WTC11 (cell line): ENCODE results near the gene NEURL4. TPM values are rescaled to one million over a fixed set of nuclear protein-coding genes. Genes with fewer than 3 reads are reported as not detected.
A peak's percentile ranks its signal among the peaks of the same experiment; 100 is the strongest.

Source experiments
- ATAC-seq: fragments of 200-7000 bp; cut with Tn5 transposase; 2 replicates; pipeline ENCODE4 v1.10.0; 2021; ENCODE audit warnings: mild to moderate bottlenecking, moderate library complexity
- CTCF ChIA-PET: fragments of 300-600 bp; sonication (Branson Sonifier 250); formaldehyde crosslinking; loops from one replicate; lab custom pipeline; 2021; ENCODE audit warnings: antibody characterized with exemption; lab: Charles Lee
- POLR2A ChIA-PET: fragments of 350-600 bp; sonication (Branson Sonifier 250); formaldehyde crosslinking; loops from one replicate; lab custom pipeline; 2021; ENCODE audit warnings: antibody characterized with exemption; lab: Charles Lee
- DNase-seq: peaks from one replicate; pipeline ENCODE4 v3.0.0; 2021; ENCODE audit warnings: low spot score
- H3K27ac Mint-ChIP-seq: 2 replicates; pipeline ENCODE4 v1.8.0; 2021; ENCODE audit warnings: mixed read lengths
- H3K27me3 Mint-ChIP-seq: 2 replicates; pipeline ENCODE4 v1.8.0; 2021; ENCODE audit warnings: low read depth, mild to moderate bottlenecking, moderate library complexity, mixed read lengths
- H3K36me3 Mint-ChIP-seq: 2 replicates; pipeline ENCODE4 v1.8.0; 2021; ENCODE audit warnings: mixed read lengths
- H3K4me1 Mint-ChIP-seq: 2 replicates; pipeline ENCODE4 v1.8.0; 2022; ENCODE audit warnings: mixed read lengths
- H3K4me3 Mint-ChIP-seq: 2 replicates; pipeline ENCODE4 v1.8.0; 2021; ENCODE audit warnings: mild to moderate bottlenecking, moderate library complexity, mixed read lengths
- H3K9me3 Mint-ChIP-seq: 2 replicates; pipeline ENCODE4 v1.8.0; 2021; ENCODE audit warnings: mixed read lengths
- ATF1 ChIP-seq: sonication (generic); formaldehyde crosslinking; IDR thresholded peaks from 2 replicates; pipeline ENCODE4 v1.8.1; 2023; ENCODE audit warnings: mild to moderate bottlenecking, moderate library complexity, missing genetic modification reagents
- ATF3 ChIP-seq: sonication (generic); formaldehyde crosslinking; conservative IDR thresholded peaks from 2 replicates; pipeline ENCODE4 v1.8.1; 2022; ENCODE audit warnings: mild to moderate bottlenecking, missing genetic modification reagents
- CBFB ChIP-seq: sonication (generic); formaldehyde crosslinking; IDR thresholded peaks from 2 replicates; pipeline ENCODE4 v1.8.1; 2022; ENCODE audit warnings: mild to moderate bottlenecking, low read depth, missing genetic modification reagents
- CREB1 ChIP-seq: sonication (generic); formaldehyde crosslinking; IDR thresholded peaks from 2 replicates; pipeline ENCODE4 v1.8.0; 2023; ENCODE audit warnings: mild to moderate bottlenecking, missing genetic modification reagents
- EMX1 ChIP-seq: fragments of 250-450 bp; sonication (Bioruptor Pico); IDR thresholded peaks from 2 replicates; pipeline ENCODE4 v1.8.0; 2021; ENCODE audit warnings: mild to moderate bottlenecking
- ERG ChIP-seq: fragments of 250-450 bp; sonication (Bioruptor Pico); IDR thresholded peaks from 2 replicates; pipeline ENCODE4 v1.8.0; 2021; ENCODE audit warnings: mild to moderate bottlenecking
- FOXP1 ChIP-seq: sonication (generic); formaldehyde crosslinking; IDR thresholded peaks from 2 replicates; pipeline ENCODE4 v1.8.0; 2022; ENCODE audit warnings: missing genetic modification reagents, mild to moderate bottlenecking, moderate library complexity, borderline replicate concordance
- FOXP4 ChIP-seq: sonication (generic); formaldehyde crosslinking; IDR thresholded peaks from 2 replicates; pipeline ENCODE4 v1.8.0; 2022; ENCODE audit warnings: mild to moderate bottlenecking, missing genetic modification reagents
- GRHL2 ChIP-seq: fragments of 250-450 bp; sonication (Bioruptor Pico); IDR thresholded peaks from 2 replicates; pipeline ENCODE4 v1.8.0; 2022; ENCODE audit warnings: mild to moderate bottlenecking, moderate library complexity; ENCODE audit not compliant: insufficient replicate concordance, severe bottlenecking
- IRF2 ChIP-seq: sonication (generic); formaldehyde crosslinking; IDR thresholded peaks from 2 replicates; pipeline ENCODE4 v1.8.0; 2022; ENCODE audit warnings: low read depth, missing genetic modification reagents, borderline replicate concordance
- NR2C2 ChIP-seq: sonication (generic); formaldehyde crosslinking; IDR thresholded peaks from 2 replicates; pipeline ENCODE4 v1.8.0; 2022; ENCODE audit warnings: mild to moderate bottlenecking, missing genetic modification reagents
- RELA ChIP-seq: sonication (generic); formaldehyde crosslinking; IDR thresholded peaks from 2 replicates; pipeline ENCODE4 v1.8.1; 2022; ENCODE audit warnings: missing genetic modification reagents, mild to moderate bottlenecking, borderline replicate concordance
- SOX15 ChIP-seq: fragments of 250-450 bp; sonication (Bioruptor Pico); IDR thresholded peaks from 2 replicates; pipeline ENCODE4 v1.9.0; 2021; ENCODE audit warnings: mild to moderate bottlenecking
- ZNF263 ChIP-seq: sonication (generic); formaldehyde crosslinking; IDR thresholded peaks from 2 replicates; pipeline ENCODE4 v1.8.1; 2022; ENCODE audit warnings: low read depth, mild to moderate bottlenecking, moderate library complexity, missing genetic modification reagents
- ZNF512 ChIP-seq: sonication (generic); formaldehyde crosslinking; IDR thresholded peaks from 2 replicates; pipeline ENCODE4 v1.8.1; 2022; ENCODE audit warnings: missing genetic modification reagents, borderline replicate concordance
- total RNA-seq: library from RNA; stranded (reverse); gene quantifications from 3 replicates; pipeline ENCODE4 v1.2.3, GENCODE V29; 2021
- TF ChIP-seq, protein P1 (sequence below): sonication (generic); formaldehyde crosslinking; IDR thresholded peaks from 2 replicates; pipeline ENCODE4 v1.8.1; 2022; ENCODE audit warnings: low read depth, missing genetic modification reagents, borderline replicate concordance
- TF ChIP-seq, protein P2 (sequence below): sonication (generic); formaldehyde crosslinking; IDR thresholded peaks from 2 replicates; pipeline ENCODE4 v1.8.1; 2023; ENCODE audit warnings: mild to moderate bottlenecking, missing genetic modification reagents, borderline replicate concordance
- TF ChIP-seq, protein P3 (sequence below): sonication (generic); formaldehyde crosslinking; IDR thresholded peaks from 2 replicates; pipeline ENCODE4 v1.8.1; 2022; ENCODE audit warnings: low read depth, mild to moderate bottlenecking, moderate library complexity, missing genetic modification reagents, borderline replicate concordance
- TF ChIP-seq, protein P4 (sequence below): sonication (generic); formaldehyde crosslinking; IDR thresholded peaks from 2 replicates; pipeline ENCODE4 v1.8.0; 2022; ENCODE audit warnings: mild to moderate bottlenecking, missing genetic modification reagents

Gene NEURL4
- total RNA-seq, 1 experiment from 2014 or later: 64.4 TPM

DNA sequence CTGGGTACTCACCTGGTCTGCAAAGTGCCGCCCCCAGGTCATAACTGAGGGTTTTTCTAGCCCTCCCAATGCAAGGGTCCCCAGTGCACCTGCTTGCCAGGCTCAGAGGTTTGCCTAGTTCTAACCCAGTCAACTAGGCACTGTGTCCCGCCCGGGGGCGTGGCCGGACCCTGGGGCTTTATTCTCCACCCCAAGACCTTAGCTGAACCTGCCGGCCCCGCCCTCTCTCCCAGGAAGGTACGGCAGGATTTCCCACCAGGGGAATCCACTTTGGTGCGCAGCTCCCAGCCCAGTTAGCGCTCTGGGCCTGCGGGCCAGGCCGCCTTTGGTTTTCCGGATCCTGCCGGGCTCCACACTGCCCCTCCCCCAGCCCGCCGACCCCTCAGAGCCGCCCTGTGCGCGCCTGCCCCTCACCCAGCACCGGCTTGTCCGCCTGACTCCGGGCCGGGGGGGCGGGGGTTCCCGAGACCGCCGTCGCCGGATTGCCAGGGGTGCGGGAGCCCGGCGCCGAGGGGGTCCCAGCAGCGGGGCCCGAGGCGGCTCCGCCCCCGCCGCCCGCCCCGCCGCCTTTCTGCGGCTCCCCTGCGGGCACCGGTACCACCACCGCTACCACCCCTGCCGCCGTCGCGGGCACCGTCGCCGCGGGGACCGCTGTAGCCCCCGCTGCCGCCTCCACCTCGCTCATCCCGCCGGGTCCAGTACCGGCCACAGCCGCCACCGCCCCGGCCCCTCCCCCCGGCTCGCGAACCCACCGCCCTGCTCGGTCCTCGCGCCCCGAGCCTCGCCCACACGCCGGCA is 35.1 kb downstream of the NEURL4 start:
- ATAC-seq (peak; percentile 27), DNase-seq (peak; percentile 87)
- no peaks in the 10 kb centered on the region for H3K36me3 Mint-ChIP-seq
- no peaks in the 10 kb centered on the region for H3K9me3 Mint-ChIP-seq
- POLR2A ChIA-PET: interaction anchor here (0.7 to 1.0 kb wide), 3 partner anchors 12 to 51 kb away, joined by 3 to 4 read pairs (median 3); partner anchors contain the start of genes GABARAP and SLC2A4
- peak overlapping the region; percentile 78; the same call in 1 of the 2 replicates for H3K27ac Mint-ChIP-seq
- peaks cover 65% of the 10 kb centered on the region for H3K27me3 Mint-ChIP-seq
- H3K4me1 Mint-ChIP-seq: peaks cover 27% of the 10 kb centered on the region
- CTCF ChIA-PET: interaction anchor here (0.6 to 5.4 kb wide), 6 partner anchors 13 to 80 kb away, joined by 4 to 61 read pairs (median 4); partner anchors contain the start of genes GABARAP and SLC2A4
- H3K4me3 Mint-ChIP-seq: peak overlapping the region; percentile 65
- TF ChIP-seq NR2C2 (CRISPR knock-in tag): no peak
- TF ChIP-seq ATF3 (CRISPR knock-in tag): no peak
- TF ChIP-seq, protein P1, sequence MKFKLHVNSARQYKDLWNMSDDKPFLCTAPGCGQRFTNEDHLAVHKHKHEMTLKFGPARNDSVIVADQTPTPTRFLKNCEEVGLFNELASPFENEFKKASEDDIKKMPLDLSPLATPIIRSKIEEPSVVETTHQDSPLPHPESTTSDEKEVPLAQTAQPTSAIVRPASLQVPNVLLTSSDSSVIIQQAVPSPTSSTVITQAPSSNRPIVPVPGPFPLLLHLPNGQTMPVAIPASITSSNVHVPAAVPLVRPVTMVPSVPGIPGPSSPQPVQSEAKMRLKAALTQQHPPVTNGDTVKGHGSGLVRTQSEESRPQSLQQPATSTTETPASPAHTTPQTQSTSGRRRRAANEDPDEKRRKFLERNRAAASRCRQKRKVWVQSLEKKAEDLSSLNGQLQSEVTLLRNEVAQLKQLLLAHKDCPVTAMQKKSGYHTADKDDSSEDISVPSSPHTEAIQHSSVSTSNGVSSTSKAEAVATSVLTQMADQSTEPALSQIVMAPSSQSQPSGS (CRISPR knock-in tag): no peak
- TF ChIP-seq FOXP4 (CRISPR knock-in tag): peak; percentile 44; the same call in 1 of the 2 replicates
- no peak for TF ChIP-seq EMX1
- no peak for TF ChIP-seq ERG (CRISPR knock-in tag)
- no peak for TF ChIP-seq CREB1 (CRISPR knock-in tag)
- TF ChIP-seq GRHL2: no peak
- peak; percentile 50; the same call in 1 of the 2 replicates for TF ChIP-seq RELA (CRISPR knock-in tag)
- TF ChIP-seq IRF2 (CRISPR knock-in tag): no peak
- peak; percentile 50; the same call in 1 of the 2 replicates for TF ChIP-seq CBFB
- TF ChIP-seq ZNF512 (CRISPR knock-in tag): no peak
- 0 out of 2 replicates have a peak, but pooled peaks have one; percentile 7 for TF ChIP-seq ZNF263 (CRISPR knock-in tag)
- TF ChIP-seq ATF1 (CRISPR knock-in tag): no peak
- TF ChIP-seq, protein P2, sequence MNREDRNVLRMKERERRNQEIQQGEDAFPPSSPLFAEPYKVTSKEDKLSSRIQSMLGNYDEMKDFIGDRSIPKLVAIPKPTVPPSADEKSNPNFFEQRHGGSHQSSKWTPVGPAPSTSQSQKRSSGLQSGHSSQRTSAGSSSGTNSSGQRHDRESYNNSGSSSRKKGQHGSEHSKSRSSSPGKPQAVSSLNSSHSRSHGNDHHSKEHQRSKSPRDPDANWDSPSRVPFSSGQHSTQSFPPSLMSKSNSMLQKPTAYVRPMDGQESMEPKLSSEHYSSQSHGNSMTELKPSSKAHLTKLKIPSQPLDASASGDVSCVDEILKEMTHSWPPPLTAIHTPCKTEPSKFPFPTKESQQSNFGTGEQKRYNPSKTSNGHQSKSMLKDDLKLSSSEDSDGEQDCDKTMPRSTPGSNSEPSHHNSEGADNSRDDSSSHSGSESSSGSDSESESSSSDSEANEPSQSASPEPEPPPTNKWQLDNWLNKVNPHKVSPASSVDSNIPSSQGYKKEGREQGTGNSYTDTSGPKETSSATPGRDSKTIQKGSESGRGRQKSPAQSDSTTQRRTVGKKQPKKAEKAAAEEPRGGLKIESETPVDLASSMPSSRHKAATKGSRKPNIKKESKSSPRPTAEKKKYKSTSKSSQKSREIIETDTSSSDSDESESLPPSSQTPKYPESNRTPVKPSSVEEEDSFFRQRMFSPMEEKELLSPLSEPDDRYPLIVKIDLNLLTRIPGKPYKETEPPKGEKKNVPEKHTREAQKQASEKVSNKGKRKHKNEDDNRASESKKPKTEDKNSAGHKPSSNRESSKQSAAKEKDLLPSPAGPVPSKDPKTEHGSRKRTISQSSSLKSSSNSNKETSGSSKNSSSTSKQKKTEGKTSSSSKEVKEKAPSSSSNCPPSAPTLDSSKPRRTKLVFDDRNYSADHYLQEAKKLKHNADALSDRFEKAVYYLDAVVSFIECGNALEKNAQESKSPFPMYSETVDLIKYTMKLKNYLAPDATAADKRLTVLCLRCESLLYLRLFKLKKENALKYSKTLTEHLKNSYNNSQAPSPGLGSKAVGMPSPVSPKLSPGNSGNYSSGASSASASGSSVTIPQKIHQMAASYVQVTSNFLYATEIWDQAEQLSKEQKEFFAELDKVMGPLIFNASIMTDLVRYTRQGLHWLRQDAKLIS (CRISPR knock-in tag): no peak
- no peak for TF ChIP-seq SOX15 (CRISPR knock-in tag)
- TF ChIP-seq, protein P3, sequence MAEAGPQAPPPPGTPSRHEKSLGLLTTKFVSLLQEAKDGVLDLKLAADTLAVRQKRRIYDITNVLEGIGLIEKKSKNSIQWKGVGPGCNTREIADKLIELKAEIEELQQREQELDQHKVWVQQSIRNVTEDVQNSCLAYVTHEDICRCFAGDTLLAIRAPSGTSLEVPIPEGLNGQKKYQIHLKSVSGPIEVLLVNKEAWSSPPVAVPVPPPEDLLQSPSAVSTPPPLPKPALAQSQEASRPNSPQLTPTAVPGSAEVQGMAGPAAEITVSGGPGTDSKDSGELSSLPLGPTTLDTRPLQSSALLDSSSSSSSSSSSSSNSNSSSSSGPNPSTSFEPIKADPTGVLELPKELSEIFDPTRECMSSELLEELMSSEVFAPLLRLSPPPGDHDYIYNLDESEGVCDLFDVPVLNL (CRISPR knock-in tag): no peak
- TF ChIP-seq, protein P4, sequence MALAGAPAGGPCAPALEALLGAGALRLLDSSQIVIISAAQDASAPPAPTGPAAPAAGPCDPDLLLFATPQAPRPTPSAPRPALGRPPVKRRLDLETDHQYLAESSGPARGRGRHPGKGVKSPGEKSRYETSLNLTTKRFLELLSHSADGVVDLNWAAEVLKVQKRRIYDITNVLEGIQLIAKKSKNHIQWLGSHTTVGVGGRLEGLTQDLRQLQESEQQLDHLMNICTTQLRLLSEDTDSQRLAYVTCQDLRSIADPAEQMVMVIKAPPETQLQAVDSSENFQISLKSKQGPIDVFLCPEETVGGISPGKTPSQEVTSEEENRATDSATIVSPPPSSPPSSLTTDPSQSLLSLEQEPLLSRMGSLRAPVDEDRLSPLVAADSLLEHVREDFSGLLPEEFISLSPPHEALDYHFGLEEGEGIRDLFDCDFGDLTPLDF (CRISPR knock-in tag): no peak
- TF ChIP-seq FOXP1 (CRISPR knock-in tag): no peak
